HCT116 (cell line): Measurements from ENCODE around the gene GSAP.

Experiments
- EZH2 ChIP-seq: fragments of 200-600 bp; sonication (generic); IDR thresholded peaks from 2 replicates; pipeline ENCODE4 v1.6.1; 2017; ENCODE audit warnings: antibody characterized with exemption, mixed run types
- ZFX ChIP-seq: fragments of 450-650 bp; IDR thresholded peaks from 2 replicates; pipeline ENCODE4 v1.6.1; 2017

- TF ChIP-seq ZFX (no peak), EZH2 (no peak)
Observed at GRCh38 chr7:77306231-77307067, 109.7 kb downstream of the GSAP start.
